Kidney (tissue), 14 donors: ENCODE data around the gene METRN. TPM values are rescaled to one million over a fixed set of nuclear protein-coding genes. Genes with fewer than 3 reads are reported as not detected.

Experiments used
- DNase-seq, 5 donors: peaks; one replicate each; pipeline ENCODE4 v3.0.0-alpha.2; 2013 to 2020
- FAIRE-seq: peaks from 2 replicates; lab custom pipeline; 2012; peaks lifted over from hg19 to GRCh38; lab: Jason Lieb, UNC
- H3K27ac ChIP-seq, 2 donors: one replicate each; pipeline ENCODE4 v1.7.0; 2013; ENCODE audit warnings: low read depth in 2 of 2, low read length in 2 of 2, inconsistent platforms in 1 of 2
- H3K27me3 ChIP-seq: one replicate; pipeline ENCODE4 v1.7.1; 2013; ENCODE audit warnings: low read length, inconsistent platforms; ENCODE audit not compliant: control insufficient read depth, insufficient read depth
- H3K36me3 ChIP-seq, 3 donors: one replicate each; pipeline versions ENCODE4 v1.7.0 to v1.7.1; 2013; ENCODE audit warnings: low read length in 3 of 3, control low read depth in 1 of 3, inconsistent platforms in 1 of 3; ENCODE audit not compliant: insufficient read depth in 3 of 3, control insufficient read depth in 2 of 3
- H3K4me1 ChIP-seq, 3 donors: one replicate each; pipeline versions ENCODE4 v1.7.0 to v1.7.1; 2013; ENCODE audit warnings: low read length in 3 of 3, inconsistent platforms in 1 of 3, low read depth in 1 of 3; ENCODE audit not compliant: control insufficient read depth in 2 of 3, insufficient read depth in 2 of 3
- H3K4me3 ChIP-seq, 3 donors: one replicate each; pipeline versions ENCODE4 v1.7.0 to v1.8.1; 2013; ENCODE audit warnings: low read length in 3 of 3, control low read depth in 1 of 3, inconsistent platforms in 1 of 3
- H3K9ac ChIP-seq, 3 donors: one replicate each; pipeline versions ENCODE4 v1.7.0 to v1.7.1; 2013; ENCODE audit warnings: low read length in 3 of 3, control low read depth in 1 of 3, inconsistent platforms in 1 of 3
- H3K9me3 ChIP-seq, 3 donors: one replicate each; pipeline versions ENCODE4 v1.7.0 to v1.7.1; 2013; ENCODE audit warnings: low read length in 3 of 3, control low read depth in 1 of 3, inconsistent platforms in 1 of 3; ENCODE audit not compliant: control insufficient read depth in 2 of 3, insufficient read depth in 1 of 3
- CTCF ChIP-seq: IDR thresholded peaks from 3 replicates; pipeline ENCODE4 v1.5.1; 2012; ENCODE audit warnings: mild to moderate bottlenecking, moderate library complexity, borderline replicate concordance; ENCODE audit not compliant: insufficient read depth; ENCODE audit errors: extremely low read depth
- intact Hi-C: fragments of 100-400 bp; cut with DNase I; formaldehyde crosslinking; loops from one replicate; pipeline ENCODE4 v1.11.1; 2022
- polyA plus RNA-seq: library from polyadenylated mRNA; stranded (reverse); fragments of 350-450 nt; fragmentation: Illumina TruSeq; extraction: RNeasy Lipid Tissue Mini Kit (QIAGEN cat#74804); gene quantifications from one replicate; pipeline ENCODE4 v1.2.3, GENCODE V29; 2014; ENCODE audit warnings: low read depth, low replicate concordance; ENCODE audit not compliant: insufficient read depth
- total RNA-seq: library from RNA; stranded (reverse); fragmentation: NEBNext Ultra II Directional; extraction: Animal tissue kit (Norgen Biotek cat#: 25700); gene quantifications from one replicate; pipeline ENCODE4 v1.2.1, GENCODE V29; 2021
- donor health status: control.
- donor health status: control.
- donor health status: control.
- donor health status: control.
- donor health status: control.
- donor health status: DM: yes; HTN: yes; CAD: no.
- donor health status: Normal renal cell carcinoma (clear cell type).

METRN gene
- total and polyA plus RNA-seq, 2 donors from 2014 or later = 34.9 to 114 TPM

GRCh38 chr16:730666-731509, 16.0 kb downstream of the METRN start:
- H3K9me3 ChIP-seq = no peaks in the 10 kb centered on the region
- FAIRE-seq = no peak
- no peaks in the 10 kb centered on the region for H3K27me3 ChIP-seq
- no peak overlapping the region for H3K27ac ChIP-seq
- no peak overlapping the region for H3K4me3 ChIP-seq
- H3K36me3 ChIP-seq = no peaks in the 10 kb centered on the region
- no peak overlapping the region for H3K9ac ChIP-seq
- DNase-seq = peak in 1 of 5 donors; percentile 76
- no peak for TF ChIP-seq CTCF
- peaks cover 0 to 10% (median 0%) of the 10 kb centered on the region in 3 donors for H3K4me1 ChIP-seq
- intact Hi-C loops = no loop called here

GRCh38 chr16:732332-732731, 17.4 kb downstream of the METRN start:
- Histone ChIP-seq H3K9ac (no peak overlapping the region), H3K4me3 (no peak overlapping the region), H3K4me1 (peaks cover 0 to 5% (median 0%) of the 10 kb centered on the region in 3 donors), H3K36me3 (peaks cover 0 to 3% (median 0%) of the 10 kb centered on the region in 3 donors), H3K27ac (no peak overlapping the region), H3K9me3 (no peaks in the 10 kb centered on the region), H3K27me3 (no peaks in the 10 kb centered on the region)
- intact Hi-C loops = no loop called here
- FAIRE-seq (no peak), DNase-seq (no peak)
- no peak for TF ChIP-seq CTCF

GRCh38 chr16:732936-733335, 18.0 kb downstream of the METRN start:
- no peak for TF ChIP-seq CTCF
- Histone ChIP-seq H3K27ac (no peak overlapping the region), H3K27me3 (no peaks in the 10 kb centered on the region), H3K9me3 (no peaks in the 10 kb centered on the region), H3K4me1 (peaks cover 0 to 3% (median 0%) of the 10 kb centered on the region in 3 donors), H3K9ac (no peak overlapping the region), H3K36me3 (peaks cover 0 to 3% (median 0%) of the 10 kb centered on the region in 3 donors), H3K4me3 (no peak overlapping the region)
- DNase-seq (peak in 1 of 5 donors; percentile 29), FAIRE-seq (no peak)
- intact Hi-C loops = no loop called here
